KOPT-K1 (cell line): ENCODE data around the gene RAD17.
A peak's percentile ranks its signal among the peaks of the same experiment; 100 is the strongest.
"Not testable (repeated sequence)": the region's sequence is repeated elsewhere in the genome, so short reads cannot be mapped to it uniquely, and the experiment has no call there.

Source experiments
- H3K27ac ChIP-seq: fragments of 200-600 bp; sonication (generic); 2 replicates; pipeline ENCODE4 v1.5.1; 2016; ENCODE audit warnings: antibody characterized with exemption, mild to moderate bottlenecking, low read depth, low read length; ENCODE audit not compliant: poor library complexity, severe bottlenecking
- H3K36me3 ChIP-seq: fragments of 200-600 bp; sonication (generic); 2 replicates; pipeline ENCODE4 v1.5.1; 2017; ENCODE audit warnings: antibody characterized with exemption, mild to moderate bottlenecking, low read length, moderate library complexity; ENCODE audit not compliant: insufficient read depth
- H3K9me3 ChIP-seq: fragments of 200-600 bp; sonication (generic); 2 replicates; pipeline ENCODE4 v1.5.1; 2017; ENCODE audit warnings: antibody characterized with exemption, low read length, mild to moderate bottlenecking; ENCODE audit not compliant: insufficient read depth, poor library complexity, severe bottlenecking

RAD17 gene

GRCh38 chr5:69364850-69365249 lies 4.8 kb upstream of the RAD17 start:
- H3K36me3 ChIP-seq: peaks cover 74% of the 10 kb centered on the region
- peak overlapping the region; percentile 21 for H3K27ac ChIP-seq
- no peaks in the 10 kb centered on the region for H3K9me3 ChIP-seq

DNA sequence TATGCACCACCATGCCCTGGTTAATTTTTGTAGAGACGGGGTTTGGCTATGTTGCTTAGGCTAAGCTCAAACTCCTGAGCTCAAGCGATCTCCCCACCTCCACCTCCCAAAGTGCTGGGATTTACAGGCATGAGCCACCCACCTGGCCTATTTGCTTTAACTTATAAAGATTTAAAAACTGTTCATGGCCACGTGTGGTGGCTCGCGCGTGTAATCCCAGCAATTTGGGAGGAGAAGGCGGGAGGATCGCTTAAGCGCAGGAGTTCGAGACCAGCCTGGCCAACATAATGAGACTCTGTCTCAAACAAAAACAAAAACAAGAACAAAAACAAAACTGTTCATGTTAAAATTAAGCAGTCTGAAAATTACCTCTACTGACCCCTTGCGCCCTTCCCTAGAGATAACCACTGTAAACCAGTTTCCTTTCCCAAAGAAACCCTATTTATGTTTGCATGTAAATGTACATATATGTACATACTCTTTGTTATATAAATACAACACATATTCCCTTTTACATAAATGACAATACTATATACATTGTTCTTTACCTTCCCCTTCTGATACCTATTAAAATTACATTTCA lies 1.8 kb upstream of the RAD17 start:
- Histone ChIP-seq H3K27ac (peak overlapping the region; percentile 98), H3K9me3 (no peaks in the 10 kb centered on the region), H3K36me3 (peaks cover 44% of the 10 kb centered on the region)

DNA sequence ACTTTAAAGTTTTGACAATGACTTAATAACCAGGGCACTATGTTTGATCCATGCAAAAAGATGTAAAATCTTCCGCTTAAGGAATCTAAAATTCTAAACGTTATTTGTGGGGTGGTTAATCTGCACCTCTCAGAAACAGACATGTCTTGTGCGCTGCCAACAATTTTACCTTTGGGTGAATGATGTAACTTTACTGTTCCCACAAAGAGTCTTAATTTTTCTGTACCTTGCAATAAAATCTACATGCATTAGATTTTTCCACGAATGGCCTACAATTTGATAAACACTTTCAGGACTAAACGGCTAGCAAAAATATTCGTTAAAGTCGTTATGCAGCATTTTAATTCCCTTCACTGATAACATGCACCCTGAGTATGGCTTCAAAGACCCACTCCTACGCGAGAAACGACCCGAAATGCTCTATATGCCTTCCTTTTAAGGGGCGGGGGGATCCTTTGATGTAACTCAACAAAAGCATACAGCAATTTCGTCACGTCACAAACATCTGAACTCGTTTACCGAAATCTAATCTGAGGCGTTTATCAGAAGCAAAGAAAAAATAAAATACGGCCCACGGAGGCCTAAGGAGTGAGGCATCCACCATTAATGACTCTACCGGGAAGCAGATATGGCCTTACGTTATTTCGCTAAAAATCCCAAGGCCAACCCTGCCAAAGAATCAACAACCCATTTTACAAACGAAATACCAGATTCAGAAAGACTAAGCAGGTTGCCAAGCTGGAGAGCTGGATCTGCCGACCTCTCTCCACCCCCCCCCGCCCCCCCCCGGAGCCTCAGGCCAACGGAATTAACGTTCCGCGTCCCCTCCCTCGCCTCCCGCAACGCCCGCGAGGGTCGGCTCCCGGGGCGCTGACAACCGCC lies 919 bp upstream of the RAD17 start:
- Histone ChIP-seq H3K9me3 (no peaks in the 10 kb centered on the region), H3K36me3 (peaks cover 36% of the 10 kb centered on the region), H3K27ac (peak overlapping the region; percentile 98)

- Histone ChIP-seq H3K36me3 (peaks cover 36% of the 10 kb centered on the region), H3K27ac (peak overlapping the region; percentile 98)
- not testable (repeated sequence) for H3K9me3 ChIP-seq
Observed at GRCh38 chr5:69370335-69370734, 717 bp downstream of the RAD17 start.

DNA sequence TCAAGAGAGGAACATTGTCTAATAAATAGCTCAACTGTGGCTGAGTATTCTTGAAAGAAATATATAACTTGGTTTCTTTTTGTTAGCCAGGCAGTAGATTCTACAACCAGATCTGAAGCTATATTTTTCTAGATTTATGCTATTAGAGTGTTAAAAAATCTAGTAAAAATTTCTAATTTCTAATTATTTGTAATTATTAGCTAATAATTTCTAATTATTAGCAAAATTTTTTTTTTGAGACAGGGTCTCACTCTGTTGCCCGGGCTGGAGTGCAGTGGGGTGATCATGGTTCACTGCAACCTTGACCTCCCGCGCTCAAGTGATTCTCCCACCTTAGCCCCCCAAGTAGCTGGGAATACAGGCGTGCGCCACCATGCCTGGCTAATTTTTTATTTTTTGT lies 2.8 kb downstream of the RAD17 start:
- H3K9me3 ChIP-seq: no peaks in the 10 kb centered on the region
- peaks cover 35% of the 10 kb centered on the region for H3K36me3 ChIP-seq
- no peak overlapping the region for H3K27ac ChIP-seq

DNA sequence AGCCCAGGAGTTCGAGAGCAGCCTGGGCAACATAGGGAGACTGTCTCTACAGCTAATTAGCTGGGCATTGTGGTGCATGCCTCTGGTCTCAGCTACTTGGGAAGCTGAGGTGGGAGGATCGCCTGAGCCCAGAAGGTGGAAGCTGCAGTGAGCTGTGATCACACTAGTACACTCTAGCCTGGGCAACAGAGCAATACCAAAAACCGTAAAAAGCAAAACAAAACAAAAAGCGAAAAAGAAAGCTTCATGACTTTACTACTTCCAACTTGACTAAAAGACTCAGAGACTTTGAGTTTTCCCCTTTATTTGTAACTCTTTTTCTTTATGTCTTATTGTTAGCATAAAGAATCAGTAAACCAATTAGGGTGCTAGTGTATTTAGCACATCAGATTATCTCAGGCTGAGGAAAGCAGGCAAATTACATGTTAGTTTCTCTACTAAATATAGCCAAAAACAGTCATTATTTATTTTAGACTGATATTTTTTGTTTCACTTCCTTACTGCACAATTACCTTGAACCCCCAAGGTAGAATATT lies 5.4 kb downstream of the RAD17 start:
- peaks cover 51% of the 10 kb centered on the region for H3K36me3 ChIP-seq
- H3K27ac ChIP-seq: no peak overlapping the region
- H3K9me3 ChIP-seq: no peaks in the 10 kb centered on the region

DNA sequence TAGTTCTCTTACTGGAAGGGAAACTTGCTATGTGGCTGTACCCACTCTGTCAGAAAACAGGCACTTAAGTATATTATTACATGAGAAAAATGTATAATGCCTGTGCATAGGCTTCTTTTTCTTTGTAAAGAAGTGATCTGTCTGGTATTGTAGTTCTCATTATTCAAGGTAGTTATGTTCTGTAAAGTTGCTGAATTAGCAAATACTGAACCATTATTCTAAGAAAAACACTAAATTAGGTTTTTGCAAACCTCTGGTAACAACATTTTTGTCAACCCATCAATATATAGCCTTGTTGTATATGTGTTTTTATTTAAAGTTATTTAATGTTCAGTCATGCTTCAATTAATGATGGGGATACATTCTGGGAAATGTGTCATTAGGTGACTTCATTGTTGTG lies 8.8 kb downstream of the RAD17 start:
- H3K36me3 ChIP-seq: peaks cover 83% of the 10 kb centered on the region
- H3K27ac ChIP-seq: no peak overlapping the region
- no peaks in the 10 kb centered on the region for H3K9me3 ChIP-seq

- Histone ChIP-seq H3K9me3 (no peaks in the 10 kb centered on the region), H3K27ac (no peak overlapping the region), H3K36me3 (peaks cover 72% of the 10 kb centered on the region)
Observed at GRCh38 chr5:69404659-69405330, 35.2 kb downstream of the RAD17 start.

DNA sequence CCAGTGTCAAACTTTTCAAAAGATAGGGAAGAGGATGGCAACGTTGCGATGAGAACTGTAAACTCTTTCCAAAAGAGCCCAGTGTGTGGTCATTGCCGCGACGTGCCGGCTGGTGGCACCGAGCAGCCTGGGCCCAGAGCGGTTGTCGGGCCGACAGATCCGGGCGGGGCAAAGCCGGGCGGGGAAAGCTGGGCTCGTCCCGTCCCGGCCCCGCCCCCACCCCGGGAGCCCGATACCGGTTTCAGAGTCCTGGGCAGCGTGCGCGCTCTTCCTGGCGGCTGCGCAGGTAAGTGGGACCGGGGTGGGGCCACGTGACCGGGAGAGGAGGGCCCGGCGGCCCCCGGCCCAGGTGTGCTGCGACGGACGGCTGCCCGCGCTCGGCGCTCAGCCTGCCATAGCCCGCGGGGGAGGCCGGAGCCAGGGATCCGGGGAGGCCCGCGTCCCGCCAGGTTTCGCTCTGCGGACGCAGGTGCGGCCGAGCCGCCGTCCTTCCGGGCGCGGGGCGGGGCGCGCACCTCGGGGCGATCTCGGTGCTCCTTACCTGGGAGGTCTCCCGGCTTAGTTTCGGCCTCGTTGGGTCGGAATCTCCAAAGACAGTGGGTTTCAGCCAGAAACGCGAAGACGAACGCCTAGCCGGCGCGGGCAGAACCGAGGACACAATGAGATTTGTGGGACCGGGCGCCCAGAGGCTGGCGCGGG lies 45.4 kb downstream of the RAD17 start, which contains the start of gene MARVELD2:
Gene MARVELD2, plus strand, starts transcription at position 232 of the 699 bp plus-strand sequence. CDS start 4,270 bp downstream, outside the sequence.
- H3K27ac ChIP-seq: no peak within 1 kb of the TSS
- no peaks in the 10 kb centered on the region for H3K9me3 ChIP-seq
- peaks cover 61% of the 10 kb centered on the region for H3K36me3 ChIP-seq

- Histone ChIP-seq H3K9me3 (no peaks in the 10 kb centered on the region), H3K27ac (no peak overlapping the region), H3K36me3 (peaks cover 55% of the 10 kb centered on the region)
Observed at GRCh38 chr5:69415584-69415958, 46.0 kb downstream of the RAD17 start.

- no peak overlapping the region for H3K27ac ChIP-seq
- no peaks in the 10 kb centered on the region for H3K9me3 ChIP-seq
- peaks cover 50% of the 10 kb centered on the region for H3K36me3 ChIP-seq
Observed at GRCh38 chr5:69416180-69416579, 46.6 kb downstream of the RAD17 start.

DNA sequence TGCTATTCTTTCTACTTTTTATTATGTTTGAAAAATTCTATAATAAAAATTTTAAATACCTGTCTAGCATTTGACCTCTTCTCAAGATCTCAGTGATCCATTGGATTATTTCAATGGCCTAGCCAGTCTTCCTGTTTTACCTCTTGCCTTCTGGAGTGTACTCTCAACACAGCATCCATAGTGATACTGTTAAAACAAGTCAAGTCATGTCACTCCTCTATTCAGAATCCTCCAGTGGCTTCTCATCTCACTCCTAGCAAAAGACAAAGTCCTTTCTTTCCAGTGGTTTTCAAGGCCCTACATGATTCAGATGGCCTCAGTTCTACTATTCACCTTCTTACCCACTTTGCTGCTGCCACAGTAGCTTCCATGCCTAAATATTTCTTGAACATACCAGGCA lies 47.1 kb downstream of the RAD17 start:
- no peaks in the 10 kb centered on the region for H3K9me3 ChIP-seq
- no peak overlapping the region for H3K27ac ChIP-seq
- peaks cover 45% of the 10 kb centered on the region for H3K36me3 ChIP-seq

DNA sequence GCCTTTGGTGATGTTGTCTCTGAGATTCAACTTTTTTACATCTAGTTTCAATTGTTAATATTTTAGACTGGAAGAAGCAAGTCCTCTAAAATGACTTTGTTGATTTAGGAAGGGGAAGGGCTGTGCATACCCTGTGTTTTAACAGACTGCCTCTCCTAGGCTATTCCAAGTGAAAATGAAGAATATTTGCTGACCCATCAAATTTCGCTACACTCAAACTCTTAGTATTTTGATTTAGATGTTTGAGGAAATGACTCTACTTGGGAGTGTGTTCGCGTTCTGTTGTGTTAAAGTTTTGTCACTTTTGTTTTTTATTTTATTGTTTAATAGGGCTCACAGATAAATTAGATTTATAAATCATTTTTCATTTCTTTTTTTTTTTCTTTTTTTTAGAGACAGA lies 48.9 kb downstream of the RAD17 start:
- H3K9me3 ChIP-seq: no peaks in the 10 kb centered on the region
- no peak overlapping the region for H3K27ac ChIP-seq
- H3K36me3 ChIP-seq: peaks cover 28% of the 10 kb centered on the region

GRCh38 chr5:69431424-69432303 lies 62.0 kb downstream of the RAD17 start:
- no peaks in the 10 kb centered on the region for H3K9me3 ChIP-seq
- no peak overlapping the region for H3K27ac ChIP-seq
- H3K36me3 ChIP-seq: no peaks in the 10 kb centered on the region
